ENCODE measurements around the gene TMTC2. TPM values are rescaled to one million over a fixed set of nuclear protein-coding genes. Genes with fewer than 3 reads are reported as not detected.
"Not testable (repeated sequence)": the region's sequence is repeated elsewhere in the genome, so short reads cannot be mapped to it uniquely, and the experiment has no call there.

The TMTC2 gene
- polyA plus RNA-seq, 1 experiment = 5.6 TPM

DNA sequence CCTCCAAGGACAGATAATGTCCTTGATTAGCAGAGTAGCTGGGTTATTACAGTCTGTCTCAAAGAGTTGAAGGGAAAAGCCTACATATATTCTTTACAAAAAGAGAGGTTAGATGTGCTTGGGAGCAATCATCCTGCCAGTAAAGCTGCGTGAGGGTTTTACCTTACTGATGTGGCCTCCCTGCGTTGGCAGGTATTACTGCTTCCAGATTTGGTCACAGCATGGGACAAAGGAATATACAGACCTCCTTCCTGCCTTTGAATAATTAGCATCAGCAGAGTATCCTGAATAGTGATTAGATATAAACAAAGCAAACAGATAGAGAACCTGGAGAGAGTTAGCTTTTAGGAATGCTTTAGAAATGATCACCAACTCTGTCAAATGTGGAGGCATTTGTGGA is 69.6 kb downstream of the TMTC2 start:
- POLR2A ChIA-PET = no interaction called here
- TF ChIP-seq, protein P1, sequence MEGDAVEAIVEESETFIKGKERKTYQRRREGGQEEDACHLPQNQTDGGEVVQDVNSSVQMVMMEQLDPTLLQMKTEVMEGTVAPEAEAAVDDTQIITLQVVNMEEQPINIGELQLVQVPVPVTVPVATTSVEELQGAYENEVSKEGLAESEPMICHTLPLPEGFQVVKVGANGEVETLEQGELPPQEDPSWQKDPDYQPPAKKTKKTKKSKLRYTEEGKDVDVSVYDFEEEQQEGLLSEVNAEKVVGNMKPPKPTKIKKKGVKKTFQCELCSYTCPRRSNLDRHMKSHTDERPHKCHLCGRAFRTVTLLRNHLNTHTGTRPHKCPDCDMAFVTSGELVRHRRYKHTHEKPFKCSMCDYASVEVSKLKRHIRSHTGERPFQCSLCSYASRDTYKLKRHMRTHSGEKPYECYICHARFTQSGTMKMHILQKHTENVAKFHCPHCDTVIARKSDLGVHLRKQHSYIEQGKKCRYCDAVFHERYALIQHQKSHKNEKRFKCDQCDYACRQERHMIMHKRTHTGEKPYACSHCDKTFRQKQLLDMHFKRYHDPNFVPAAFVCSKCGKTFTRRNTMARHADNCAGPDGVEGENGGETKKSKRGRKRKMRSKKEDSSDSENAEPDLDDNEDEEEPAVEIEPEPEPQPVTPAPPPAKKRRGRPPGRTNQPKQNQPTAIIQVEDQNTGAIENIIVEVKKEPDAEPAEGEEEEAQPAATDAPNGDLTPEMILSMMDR (IDR thresholded peaks at IDR 0.05; ENCODE audit: insufficient read depth, low read depth, low read length) = no peak
- no peaks in the 10 kb centered on the region for H3K36me3 ChIP-seq (ENCODE audit: control insufficient read depth, insufficient read depth, low read length)
- no peak overlapping the region for H3K4me3 ChIP-seq (ENCODE audit: low read depth, low read length)
- DNase-seq (ENCODE audit: low read depth) = no peak
- H3K27me3 ChIP-seq (ENCODE audit: control insufficient read depth, insufficient read depth, low read length) = no peaks in the 10 kb centered on the region
- CTCF ChIA-PET = interaction anchor here (1.1 kb wide), 1 partner anchor 49 kb away, joined by 3 read pairs; no protein-coding TSS in a partner anchor

DNA sequence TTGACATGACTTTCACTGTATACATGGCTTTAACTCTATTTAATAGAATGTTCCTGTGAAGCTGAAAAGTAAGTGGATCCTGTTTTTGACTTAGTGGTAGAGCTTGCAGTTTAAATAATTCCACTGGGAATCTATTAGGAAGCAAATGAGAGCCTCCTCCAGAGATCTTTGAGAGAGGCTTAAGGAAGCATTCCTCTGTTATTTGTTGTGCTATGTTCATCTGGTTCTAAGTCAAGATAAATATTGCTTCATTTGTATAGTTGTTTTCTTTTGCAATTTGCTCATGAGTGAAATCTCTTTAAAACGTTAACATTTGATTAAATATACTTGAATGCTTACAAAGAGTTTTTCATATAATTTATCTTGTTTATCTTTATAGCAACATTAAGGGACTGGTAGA is 70.4 kb downstream of the TMTC2 start:
- Histone ChIP-seq H3K36me3 (ENCODE audit: control insufficient read depth, insufficient read depth, low read length) (no peaks in the 10 kb centered on the region), H3K27me3 (ENCODE audit: control insufficient read depth, insufficient read depth, low read length) (no peaks in the 10 kb centered on the region), H3K4me3 (ENCODE audit: low read depth, low read length) (no peak overlapping the region)
- TF ChIP-seq, protein P1 (IDR thresholded peaks at IDR 0.05; ENCODE audit: insufficient read depth, low read depth, low read length) = no peak
- ChIA-PET POLR2A (no interaction called here), CTCF (interaction anchor here (1.1 kb wide), 1 partner anchor 50 kb away, joined by 3 read pairs; no protein-coding TSS in a partner anchor)
- DNase-seq (ENCODE audit: low read depth) = no peak

DNA sequence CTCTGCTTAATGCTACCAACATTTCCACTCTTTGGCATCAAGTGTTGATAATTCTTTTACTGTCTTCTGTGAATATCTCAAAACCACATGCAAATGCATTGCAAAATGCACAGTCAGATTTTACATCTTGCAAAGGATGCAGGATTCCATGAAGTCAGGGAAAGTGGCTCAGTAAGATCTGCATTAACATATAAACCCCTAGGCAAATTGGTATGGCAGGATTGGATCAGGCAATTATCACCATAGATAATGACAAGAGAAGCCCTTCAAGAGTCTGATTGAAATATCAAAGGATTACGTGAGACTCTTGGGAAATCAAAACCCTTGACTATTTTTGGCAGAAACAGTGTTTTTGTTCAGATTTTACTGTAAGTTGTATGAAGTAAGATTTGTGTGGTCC is 71.0 kb downstream of the TMTC2 start:
- POLR2A ChIA-PET = no interaction called here

DNA sequence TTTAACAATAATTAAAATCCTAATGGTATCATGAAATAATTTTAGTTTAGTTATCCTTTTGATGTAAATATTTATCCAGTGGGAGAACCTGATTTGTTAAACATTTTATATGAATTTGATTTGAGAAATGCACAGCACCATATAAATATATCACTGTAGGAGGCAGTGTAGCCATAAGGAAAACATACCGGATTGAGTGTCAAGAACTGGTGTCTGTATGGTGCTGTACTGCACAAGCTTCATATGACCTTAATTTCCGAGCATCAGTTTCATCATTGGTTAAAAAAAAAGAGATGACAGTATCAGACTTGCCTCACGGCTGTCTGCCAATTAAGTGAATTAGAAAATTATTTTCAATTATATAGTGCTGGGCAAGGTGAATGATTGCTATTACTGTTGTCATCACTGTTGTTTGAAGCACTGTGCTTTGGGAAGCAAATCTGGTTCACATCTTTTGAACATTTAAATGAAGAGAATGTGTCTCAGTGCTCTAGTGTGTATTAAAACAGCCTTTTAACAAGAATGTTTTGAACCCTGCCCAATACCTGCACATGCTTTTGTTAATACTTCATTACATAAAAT is 72.1 kb downstream of the TMTC2 start:
- DNase-seq (ENCODE audit: low read depth) = no peak
- Histone ChIP-seq H3K4me3 (ENCODE audit: low read depth, low read length) (no peak overlapping the region), H3K27me3 (ENCODE audit: control insufficient read depth, insufficient read depth, low read length) (no peaks in the 10 kb centered on the region), H3K36me3 (ENCODE audit: control insufficient read depth, insufficient read depth, low read length) (no peaks in the 10 kb centered on the region)
- TF ChIP-seq, protein P1 (IDR thresholded peaks at IDR 0.05; ENCODE audit: insufficient read depth, low read depth, low read length) = no peak
- ChIA-PET POLR2A (no interaction called here), CTCF (no interaction called here)

More for the DNA sequence above, 71.0 kb downstream of the TMTC2 start:
- no peaks in the 10 kb centered on the region for H3K36me3 ChIP-seq (ENCODE audit: control insufficient read depth, insufficient read depth, low read length)
- DNase-seq (ENCODE audit: low read depth) = no peak
- TF ChIP-seq, protein P1 (IDR thresholded peaks at IDR 0.05; ENCODE audit: insufficient read depth, low read depth, low read length) = no peak
- no peak overlapping the region for H3K4me3 ChIP-seq (ENCODE audit: low read depth, low read length)
- H3K27me3 ChIP-seq (ENCODE audit: control insufficient read depth, insufficient read depth, low read length) = no peaks in the 10 kb centered on the region
- CTCF ChIA-PET = no interaction called here

DNA sequence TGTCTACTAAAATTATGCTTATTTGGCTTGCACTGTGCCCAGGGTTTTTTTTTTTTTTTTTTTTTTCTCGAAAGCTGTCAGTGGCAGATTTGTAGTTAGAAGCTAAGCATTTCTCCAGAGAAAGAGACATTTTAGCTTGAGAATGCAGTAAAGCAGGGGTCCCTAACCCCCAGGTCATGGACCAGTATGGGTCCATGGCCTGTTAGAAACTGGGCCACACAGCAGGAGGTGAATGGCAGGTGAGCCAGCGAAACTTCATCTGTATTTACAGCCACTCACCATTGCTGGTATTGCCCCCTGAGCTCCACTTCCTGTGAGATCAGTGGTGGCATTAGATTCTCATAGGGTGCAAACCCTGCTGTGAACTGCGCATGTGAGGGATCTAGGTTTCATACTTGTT is 73.7 kb downstream of the TMTC2 start:
- TF ChIP-seq, protein P1 (IDR thresholded peaks at IDR 0.05; ENCODE audit: insufficient read depth, low read depth, low read length) = no peak
- Histone ChIP-seq H3K36me3 (ENCODE audit: control insufficient read depth, insufficient read depth, low read length) (no peaks in the 10 kb centered on the region), H3K4me3 (ENCODE audit: low read depth, low read length) (no peak overlapping the region), H3K27me3 (ENCODE audit: control insufficient read depth, insufficient read depth, low read length) (no peaks in the 10 kb centered on the region)
- ChIA-PET POLR2A (no interaction called here), CTCF (no interaction called here)
- DNase-seq (ENCODE audit: low read depth) = no peak

DNA sequence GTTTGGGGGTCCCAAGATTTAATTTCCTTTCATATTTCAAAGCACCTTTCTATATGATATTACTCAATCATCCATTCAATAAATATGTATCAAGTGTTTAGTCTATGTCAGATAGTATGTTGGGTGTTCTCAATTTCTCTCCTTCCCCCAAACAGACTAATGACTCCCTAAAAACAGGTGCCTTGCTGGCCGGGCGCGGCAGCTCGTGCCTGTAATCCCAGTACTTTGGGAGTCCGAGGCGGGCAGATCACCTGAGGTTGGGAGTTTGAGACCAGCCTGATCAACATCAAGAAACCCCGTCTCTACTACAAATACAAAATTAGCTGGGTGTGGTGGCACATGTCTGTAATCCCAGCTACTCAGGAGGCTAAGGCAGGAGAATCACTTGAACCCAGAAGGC is 78.5 kb downstream of the TMTC2 start:
- POLR2A ChIA-PET; CTCF ChIA-PET; H3K27me3 ChIP-seq (ENCODE audit: control insufficient read depth, insufficient read depth, low read length); DNase-seq (ENCODE audit: low read depth); H3K4me3 ChIP-seq (ENCODE audit: low read depth, low read length); H3K36me3 ChIP-seq (ENCODE audit: control insufficient read depth, insufficient read depth, low read length): not testable (repeated sequence)

Data from BJ (cell line).